Caco-2 (cell line): Measurements from ENCODE around the gene COTL1. TPM values are rescaled to one million over a fixed set of nuclear protein-coding genes. Genes with fewer than 3 reads are reported as not detected.

Experiments
- BruUV-seq: library from RNA; stranded (reverse); fragments of 400-500 nt; replicated peaks from 2 replicates; lab custom pipeline; 2021; lab: Mats Ljungman, UMichigan
- CTCF ChIA-PET: fragments of 300-600 bp; sonication (Branson Sonifier 250); formaldehyde crosslinking; loops from one replicate; lab custom pipeline; 2022; ENCODE audit warnings: antibody characterized with exemption; lab: Charles Lee
- POLR2A ChIA-PET: fragments of 300-600 bp; sonication (Branson Sonifier 250); formaldehyde crosslinking; loops from one replicate; lab custom pipeline; 2022; ENCODE audit warnings: antibody characterized with exemption; lab: Charles Lee
- DNase-seq, 2 experiments: peaks; one replicate each; pipeline versions ENCODE4 v3.0.0 to v3.0.0-alpha.2; 2020 to 2022
- H3K27me3 ChIP-seq: replicated peaks from 2 replicates; pipeline ENCODE4 v1.6.0; 2011; ENCODE audit warnings: low read length; ENCODE audit not compliant: control insufficient read depth, insufficient read depth
- H3K36me3 ChIP-seq: 2 replicates; pipeline ENCODE4 v1.5.1; 2011; ENCODE audit warnings: low read length; ENCODE audit not compliant: control insufficient read depth, insufficient read depth
- H3K4me1 ChIP-seq: fragments of 250-450 bp; sonication (Bioruptor Pico); 2 replicates; pipeline ENCODE4 v1.5.1; 2020; ENCODE audit warnings: mild to moderate bottlenecking
- H3K4me3 ChIP-seq: 2 replicates; pipeline ENCODE4 v1.5.1; 2011; ENCODE audit warnings: low read depth, mild to moderate bottlenecking, control low read depth, low read length
- H3K9me3 ChIP-seq: fragments of 250-450 bp; sonication (Bioruptor Pico); 2 replicates; pipeline ENCODE4 v1.5.1; 2020; ENCODE audit warnings: mild to moderate bottlenecking, moderate library complexity
- H3K27ac Mint-ChIP-seq: one replicate; pipeline ENCODE4 v1.8.0; 2022; ENCODE audit warnings: mixed read lengths; ENCODE audit not compliant: unreplicated experiment
- H3K27me3 Mint-ChIP-seq: one replicate; pipeline ENCODE4 v1.8.0; 2022; ENCODE audit warnings: mixed read lengths; ENCODE audit not compliant: insufficient read depth, unreplicated experiment
- H3K36me3 Mint-ChIP-seq: one replicate; pipeline ENCODE4 v1.8.0; 2022; ENCODE audit warnings: mild to moderate bottlenecking, mixed read lengths; ENCODE audit not compliant: insufficient read depth, unreplicated experiment
- H3K4me1 Mint-ChIP-seq: one replicate; pipeline ENCODE4 v1.8.0; 2022; ENCODE audit warnings: low read depth, mixed read lengths; ENCODE audit not compliant: unreplicated experiment
- H3K4me3 Mint-ChIP-seq: one replicate; pipeline ENCODE4 v1.8.0; 2022; ENCODE audit warnings: mild to moderate bottlenecking, moderate library complexity, mixed read lengths; ENCODE audit not compliant: unreplicated experiment
- H3K9me3 Mint-ChIP-seq: one replicate; pipeline ENCODE4 v1.8.0; 2022; ENCODE audit warnings: mixed read lengths; ENCODE audit not compliant: unreplicated experiment
- intact Hi-C: fragments of 100-400 bp; cut with micrococcal nuclease; formaldehyde crosslinking; loops from one replicate; pipeline ENCODE4 v1.10.0; 2022; ENCODE audit not compliant: unreplicated experiment
- total RNA-seq: library from RNA; stranded (reverse); gene quantifications from 2 replicates; pipeline ENCODE4 v1.2.3, GENCODE V29; 2022
- TF ChIP-seq, protein P1 (sequence below), 2 experiments: fragments of 200-600 bp in 1 of 2; IDR thresholded peaks; 1 replicate in 1 of 2; 2 replicates in 1 of 2; pipeline versions ENCODE4 v1.5.1 to v1.8.0; 2011 to 2022; ENCODE audit warnings: antibody characterized with exemption in 1 of 2, control low read depth in 1 of 2, inconsistent platforms in 1 of 2, low read depth in 1 of 2, low read length in 1 of 2, mild to moderate bottlenecking in 1 of 2, moderate library complexity in 1 of 2; ENCODE audit not compliant: insufficient read depth in 1 of 2, severe bottlenecking in 1 of 2, unreplicated experiment in 1 of 2

The COTL1 gene
- total RNA-seq, 1 experiment from 2014 or later = 434 TPM

DNA sequence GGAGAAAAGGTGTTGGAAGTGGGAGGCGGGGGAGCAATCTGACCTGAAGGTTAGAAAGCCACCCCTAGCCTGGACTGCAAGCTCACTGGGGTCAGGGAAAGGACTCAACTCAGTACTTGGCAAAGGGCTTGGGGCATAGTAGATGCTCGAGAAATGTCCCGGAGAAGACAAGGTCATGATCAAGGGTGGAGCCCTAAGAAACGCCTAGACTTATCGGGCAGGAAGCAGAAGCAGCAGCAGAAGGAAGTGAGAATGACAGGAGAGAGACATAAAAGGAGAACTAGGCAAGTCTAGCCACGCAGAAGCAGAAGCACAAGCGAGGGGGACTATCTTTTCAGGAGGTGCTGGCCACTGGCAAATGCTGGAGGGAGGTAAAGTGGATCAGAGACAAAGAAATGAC, 10.2 kb downstream of the COTL1 start:
- ChIA-PET POLR2A (no interaction called here), CTCF (no interaction called here)
- Mint-ChIP-seq H3K27ac (peak overlapping the region; percentile 44), H3K36me3 (peaks cover 70% of the 10 kb centered on the region), H3K9me3 (no peaks in the 10 kb centered on the region), H3K4me3 (no peak overlapping the region), H3K27me3 (no peaks in the 10 kb centered on the region), H3K4me1 (no peaks in the 10 kb centered on the region)
- intact Hi-C loops = no loop called here
- no peak for DNase-seq
- TF ChIP-seq, protein P1, sequence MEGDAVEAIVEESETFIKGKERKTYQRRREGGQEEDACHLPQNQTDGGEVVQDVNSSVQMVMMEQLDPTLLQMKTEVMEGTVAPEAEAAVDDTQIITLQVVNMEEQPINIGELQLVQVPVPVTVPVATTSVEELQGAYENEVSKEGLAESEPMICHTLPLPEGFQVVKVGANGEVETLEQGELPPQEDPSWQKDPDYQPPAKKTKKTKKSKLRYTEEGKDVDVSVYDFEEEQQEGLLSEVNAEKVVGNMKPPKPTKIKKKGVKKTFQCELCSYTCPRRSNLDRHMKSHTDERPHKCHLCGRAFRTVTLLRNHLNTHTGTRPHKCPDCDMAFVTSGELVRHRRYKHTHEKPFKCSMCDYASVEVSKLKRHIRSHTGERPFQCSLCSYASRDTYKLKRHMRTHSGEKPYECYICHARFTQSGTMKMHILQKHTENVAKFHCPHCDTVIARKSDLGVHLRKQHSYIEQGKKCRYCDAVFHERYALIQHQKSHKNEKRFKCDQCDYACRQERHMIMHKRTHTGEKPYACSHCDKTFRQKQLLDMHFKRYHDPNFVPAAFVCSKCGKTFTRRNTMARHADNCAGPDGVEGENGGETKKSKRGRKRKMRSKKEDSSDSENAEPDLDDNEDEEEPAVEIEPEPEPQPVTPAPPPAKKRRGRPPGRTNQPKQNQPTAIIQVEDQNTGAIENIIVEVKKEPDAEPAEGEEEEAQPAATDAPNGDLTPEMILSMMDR (IDR thresholded peaks at IDR 0.05; ENCODE audit: insufficient read depth in 1 of 2, low read depth in 1 of 2, low read length in 1 of 2, severe bottlenecking in 1 of 2, unreplicated experiment in 1 of 2) = no peak
- BruUV-seq = no TSS peak
- Histone ChIP-seq H3K4me1 (peaks cover 5% of the 10 kb centered on the region; the same call in 1 of the 2 replicates), H3K27me3 (no peaks in the 10 kb centered on the region), H3K9me3 (no peaks in the 10 kb centered on the region), H3K4me3 (no peak overlapping the region), H3K36me3 (no peaks in the 10 kb centered on the region; the same call in 1 of the 2 replicates)

DNA sequence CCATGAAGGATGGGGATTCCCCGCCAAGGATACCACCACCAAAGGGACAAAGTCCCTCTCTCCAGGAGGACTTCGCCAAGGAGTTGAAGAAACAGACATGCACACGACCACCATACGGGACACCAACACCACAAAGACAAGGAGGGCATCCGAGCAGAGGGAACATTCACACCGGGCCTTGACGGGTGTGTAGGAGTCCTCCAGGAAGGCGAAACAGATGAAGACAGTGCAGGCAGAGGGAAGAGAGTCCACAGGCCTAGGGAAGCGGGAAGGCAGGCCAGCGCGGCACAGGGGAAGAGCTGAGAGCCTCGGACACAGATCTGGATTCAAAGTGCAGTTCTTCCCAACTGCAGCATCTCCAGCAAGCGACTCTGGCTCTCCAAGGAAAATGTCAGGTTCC, 10.8 kb downstream of the COTL1 start:
- no peak for DNase-seq
- Histone ChIP-seq H3K4me3 (no peak overlapping the region), H3K9me3 (no peaks in the 10 kb centered on the region), H3K36me3 (no peaks in the 10 kb centered on the region; the same call in 1 of the 2 replicates), H3K4me1 (peaks cover 5% of the 10 kb centered on the region; the same call in 1 of the 2 replicates), H3K27me3 (no peaks in the 10 kb centered on the region)
- Mint-ChIP-seq H3K27ac (no peak overlapping the region), H3K4me1 (no peaks in the 10 kb centered on the region), H3K27me3 (no peaks in the 10 kb centered on the region), H3K36me3 (peaks cover 68% of the 10 kb centered on the region), H3K4me3 (no peak overlapping the region), H3K9me3 (no peaks in the 10 kb centered on the region)
- TF ChIP-seq, protein P1 (IDR thresholded peaks at IDR 0.05; ENCODE audit: insufficient read depth in 1 of 2, low read depth in 1 of 2, low read length in 1 of 2, severe bottlenecking in 1 of 2, unreplicated experiment in 1 of 2) = no peak
- BruUV-seq = no TSS peak
- intact Hi-C loops = no loop called here
- POLR2A ChIA-PET = no interaction called here
- CTCF ChIA-PET = no interaction called here

DNA sequence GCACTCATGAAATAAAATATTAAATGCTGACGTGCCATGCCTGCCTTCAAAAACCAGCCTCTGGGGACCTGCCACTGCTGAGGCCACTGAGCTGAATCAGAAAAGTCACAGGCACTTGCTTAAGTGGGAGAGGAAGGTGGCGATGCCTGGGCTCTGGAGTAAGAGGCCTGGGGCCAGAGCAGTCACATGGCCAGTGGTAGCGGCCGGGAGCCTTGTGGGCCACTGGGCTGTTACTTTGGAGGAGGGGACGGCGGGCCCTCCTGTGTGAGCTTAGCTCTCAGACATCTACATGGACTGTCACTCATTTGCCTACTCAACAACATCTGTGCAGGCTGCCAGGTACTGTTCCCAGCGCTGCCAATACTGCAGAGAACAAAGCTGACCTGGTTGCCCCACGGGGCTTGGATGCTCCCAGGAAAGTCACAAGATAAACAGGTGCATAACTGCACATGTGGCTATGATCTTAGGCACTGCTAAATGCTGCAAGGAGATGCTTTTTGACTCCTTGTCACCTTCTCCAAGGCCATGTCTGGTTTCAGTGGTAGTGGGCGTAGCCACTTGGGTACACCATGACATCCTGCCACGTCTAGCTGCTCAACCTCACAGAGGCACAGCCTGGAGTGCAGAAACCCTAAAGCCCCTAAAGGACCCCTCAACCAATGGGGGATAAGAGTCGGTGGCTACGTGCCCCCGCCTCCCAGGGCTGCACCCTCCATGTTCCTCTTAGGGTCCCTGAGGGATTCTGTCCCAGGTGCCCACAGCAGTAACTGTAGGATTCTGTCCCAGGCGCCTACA, 11.6 kb downstream of the COTL1 start:
- TF ChIP-seq, protein P1 (IDR thresholded peaks at IDR 0.05; ENCODE audit: insufficient read depth in 1 of 2, low read depth in 1 of 2, low read length in 1 of 2, severe bottlenecking in 1 of 2, unreplicated experiment in 1 of 2) = no peak
- Mint-ChIP-seq H3K4me3 (no peak overlapping the region), H3K4me1 (no peaks in the 10 kb centered on the region)

More for the DNA sequence above, 11.6 kb downstream of the COTL1 start:
- DNase-seq = no peak
- intact Hi-C loops = no loop called here
- ChIA-PET POLR2A (no interaction called here), CTCF (no interaction called here)
- no peaks in the 10 kb centered on the region for H3K9me3 Mint-ChIP-seq
- H3K27ac Mint-ChIP-seq = no peak overlapping the region
- no peaks in the 10 kb centered on the region for H3K27me3 Mint-ChIP-seq
- H3K36me3 ChIP-seq = no peaks in the 10 kb centered on the region; the same call in 1 of the 2 replicates
- H3K27me3 ChIP-seq = no peaks in the 10 kb centered on the region
- H3K4me3 ChIP-seq = no peak overlapping the region
- BruUV-seq = no TSS peak
- peaks cover 70% of the 10 kb centered on the region for H3K36me3 Mint-ChIP-seq
- peaks cover 5% of the 10 kb centered on the region; the same call in 1 of the 2 replicates for H3K4me1 ChIP-seq
- no peaks in the 10 kb centered on the region for H3K9me3 ChIP-seq
